NCI-H82 (cell line): Measurements from ENCODE around the gene DQX1.
"Not testable (repeated sequence)": the region's sequence is repeated elsewhere in the genome, so short reads cannot be mapped to it uniquely, and the experiment has no call there.

Source experiments
- DNase-seq: peaks from one replicate; lab custom pipeline; 2025; lab: John Stamatoyannopoulos, UW

Gene DQX1

DNA sequence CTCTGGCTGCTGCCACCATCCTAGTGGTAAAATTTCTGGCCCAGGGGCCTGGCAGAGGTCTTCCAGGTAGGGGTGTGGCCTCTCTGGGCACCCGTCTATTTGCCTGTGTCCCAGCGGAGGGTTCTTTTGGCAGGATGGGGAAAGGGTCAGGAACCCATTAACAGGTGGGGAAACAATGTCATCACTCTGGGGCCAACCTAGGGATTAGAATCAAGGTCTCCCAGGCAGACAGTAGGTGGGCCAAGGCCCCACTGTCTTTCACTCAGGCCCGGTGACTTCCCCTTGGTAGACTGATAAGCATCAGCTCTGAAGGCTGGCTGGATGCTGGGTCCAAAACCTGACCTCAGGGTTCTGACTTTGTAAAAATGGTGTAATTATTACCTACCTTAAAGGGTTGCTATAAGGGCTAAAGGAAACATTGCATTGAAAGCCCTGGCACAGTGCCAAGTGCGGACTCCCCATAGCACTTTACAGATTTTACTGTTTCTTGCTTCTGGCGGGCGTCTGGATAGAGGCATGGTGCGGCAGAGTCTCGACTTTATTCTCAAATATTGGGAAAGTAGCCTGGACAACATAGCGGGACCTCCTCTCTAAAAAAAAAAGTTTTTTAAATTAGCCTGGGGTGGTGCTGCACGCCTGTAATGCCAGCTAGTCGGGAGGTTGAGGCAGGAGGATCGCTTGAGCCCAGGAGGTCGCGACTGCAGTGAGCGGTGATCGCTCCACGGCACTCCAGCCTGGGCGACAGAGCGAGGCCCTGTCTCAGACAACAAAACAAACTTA lies 28.8 kb downstream of the DQX1 start:
- no peak for DNase-seq

DNA sequence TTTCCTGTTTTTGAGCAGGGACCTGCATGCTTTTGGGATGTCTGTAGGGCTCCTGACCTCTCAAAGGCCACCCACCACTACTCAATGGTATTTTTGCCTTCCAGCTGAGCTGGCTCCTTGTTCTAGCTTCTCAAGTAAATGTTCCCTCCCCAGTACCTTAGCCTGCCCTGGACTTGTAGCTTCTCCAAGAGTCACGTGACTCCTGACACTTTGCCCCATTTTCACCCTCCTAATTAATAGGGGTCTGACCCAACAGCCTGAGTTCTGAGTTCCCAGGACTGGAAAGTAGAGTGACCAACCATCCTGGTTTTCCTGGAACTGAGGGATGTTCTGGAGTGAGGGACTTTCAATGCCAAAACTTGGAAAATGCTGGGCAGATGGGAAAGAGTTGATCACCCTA lies 30.6 kb downstream of the DQX1 start:
- DNase-seq: no peak

DNA sequence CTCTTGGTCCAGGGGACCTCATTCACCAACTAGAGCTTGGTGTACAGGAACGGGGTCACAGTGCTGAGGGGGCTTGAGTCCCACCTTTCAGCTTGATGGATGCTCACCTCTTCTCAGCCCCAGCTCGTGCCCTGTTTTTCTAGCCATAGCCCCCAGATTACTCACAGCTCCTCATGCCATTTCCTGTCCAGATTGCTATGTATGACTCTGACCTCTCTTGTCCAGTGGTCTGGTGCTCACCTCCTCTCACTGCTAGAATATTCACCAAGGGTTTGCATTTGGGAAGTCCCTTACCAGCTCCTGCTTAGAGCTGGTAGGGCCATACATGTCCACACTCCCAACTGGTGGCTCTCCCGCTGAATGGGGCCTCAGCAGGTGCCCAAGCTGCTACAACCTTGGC lies 32.5 kb downstream of the DQX1 start:
- DNase-seq: no peak

DNA sequence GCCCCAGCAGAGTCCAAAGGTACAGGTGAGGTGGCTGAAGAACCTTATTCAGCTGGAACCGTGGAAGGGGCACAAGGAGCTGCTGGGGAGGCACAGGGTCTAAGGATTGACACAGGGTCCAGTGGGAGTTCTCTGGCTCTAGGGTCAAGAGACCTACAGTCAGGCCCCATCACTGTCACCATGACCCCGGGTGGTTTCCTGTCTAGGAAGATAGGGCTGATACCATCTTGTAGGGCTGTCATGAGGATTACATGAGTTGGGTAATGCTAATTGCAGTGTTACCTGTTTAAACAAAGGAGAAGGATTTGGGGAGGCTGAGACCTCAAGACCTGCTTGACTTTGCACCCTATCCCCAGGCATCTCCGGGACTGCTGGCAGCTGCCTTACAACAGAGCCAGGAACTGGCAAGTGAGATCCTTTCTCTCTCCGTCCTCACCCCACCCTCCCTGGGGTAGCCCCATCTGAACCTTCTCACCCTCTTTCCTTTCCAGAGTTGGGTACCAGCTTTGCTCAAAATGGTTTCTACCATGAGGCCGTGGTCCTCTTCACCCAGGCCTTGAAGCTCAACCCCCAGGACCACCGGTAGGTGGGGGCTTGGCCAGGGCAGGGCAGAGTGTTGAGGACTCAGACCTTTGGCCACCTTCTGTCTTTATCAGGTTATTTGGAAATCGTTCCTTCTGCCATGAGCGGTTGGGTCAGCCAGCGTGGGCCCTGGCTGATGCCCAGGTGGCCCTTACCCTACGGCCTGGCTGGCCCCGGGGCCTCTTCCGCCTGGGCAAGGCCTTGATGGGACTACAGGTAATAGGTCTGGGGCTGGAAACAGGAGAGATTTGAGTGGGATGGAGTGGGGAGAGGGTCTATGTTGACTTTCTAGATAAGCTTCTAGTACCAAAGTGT lies 34.1 kb downstream of the DQX1 start:
- no peak for DNase-seq

DNA sequence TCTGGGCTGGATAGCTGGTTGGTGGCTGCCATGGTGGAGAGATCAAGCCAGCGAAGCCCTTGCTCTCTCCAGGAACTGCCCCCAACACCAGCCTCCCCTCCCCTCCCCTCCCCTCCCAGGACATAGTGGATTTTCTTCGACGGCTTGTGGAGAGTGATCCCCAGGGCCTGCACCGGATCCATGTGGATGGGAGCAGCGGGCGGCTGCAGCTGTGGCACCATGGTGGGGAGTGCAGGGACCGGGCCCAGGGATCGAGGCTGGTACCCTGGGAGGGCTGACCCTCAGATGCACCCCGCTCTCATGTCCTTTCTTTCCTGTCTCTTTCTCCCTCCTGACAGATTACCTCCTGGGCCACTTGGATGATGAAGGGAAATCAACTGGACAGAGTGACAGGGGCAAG lies 36.1 kb downstream of the DQX1 start:
- DNase-seq: no peak

DNA sequence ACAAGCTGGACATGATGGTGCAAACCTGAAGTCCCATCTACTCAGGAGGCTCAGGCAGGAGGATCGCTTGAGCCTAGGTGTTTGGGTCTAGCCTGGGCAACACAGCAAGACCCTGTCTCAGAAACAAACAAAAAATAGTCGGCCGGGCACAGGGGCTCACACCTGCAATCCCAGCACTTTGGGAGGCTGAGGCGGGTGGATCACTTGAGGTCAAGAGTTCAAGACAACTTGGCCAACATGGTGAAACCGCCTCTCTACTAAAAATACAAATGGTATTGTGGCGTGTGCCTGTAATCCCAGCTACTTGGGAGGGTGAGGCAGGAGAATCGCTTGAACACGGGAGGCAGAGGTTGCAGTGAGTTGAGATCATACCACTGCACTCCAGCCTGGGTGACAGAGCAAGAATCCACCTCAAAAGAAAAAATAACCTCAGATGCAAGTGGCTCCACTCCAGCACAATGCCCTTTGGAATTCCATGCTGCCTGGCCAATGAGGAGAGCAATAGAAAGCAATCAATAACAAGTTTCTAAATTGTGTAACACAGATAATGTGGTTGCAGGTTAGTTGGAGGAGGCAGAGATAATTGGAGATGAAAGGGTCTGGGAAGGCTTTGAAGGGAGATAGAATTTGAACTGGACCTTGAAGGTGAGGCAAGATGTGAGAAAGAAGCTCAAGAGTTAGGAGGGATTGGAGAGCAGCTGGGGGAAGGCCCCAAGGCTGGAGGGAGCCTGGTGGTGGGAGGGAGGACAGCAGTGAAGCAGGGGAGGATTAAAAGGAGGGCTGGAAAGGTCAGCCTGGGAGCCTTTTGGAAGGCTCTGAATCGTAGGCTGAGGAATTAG lies 37.2 kb downstream of the DQX1 start:
- DNase-seq: peak; percentile 92

DNA sequence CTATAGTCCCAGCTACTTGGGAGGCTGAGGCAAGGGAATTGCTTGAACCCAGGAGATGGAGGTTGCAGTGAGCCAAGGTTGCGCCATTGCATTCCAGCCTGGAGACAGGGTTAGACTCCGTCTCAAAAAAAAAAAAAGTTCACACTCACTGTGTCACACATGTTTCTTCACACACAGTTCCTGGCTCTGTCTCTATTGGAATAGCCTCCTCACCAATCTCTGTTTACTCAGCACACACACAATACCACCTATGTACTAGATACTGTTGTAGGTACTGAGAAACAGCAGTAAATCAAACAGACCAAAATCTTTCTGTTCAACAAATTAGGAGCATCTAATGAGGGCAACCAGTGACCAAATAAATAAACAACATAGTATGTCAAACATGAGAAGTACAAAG lies 39.9 kb downstream of the DQX1 start:
- DNase-seq: no peak

DNA sequence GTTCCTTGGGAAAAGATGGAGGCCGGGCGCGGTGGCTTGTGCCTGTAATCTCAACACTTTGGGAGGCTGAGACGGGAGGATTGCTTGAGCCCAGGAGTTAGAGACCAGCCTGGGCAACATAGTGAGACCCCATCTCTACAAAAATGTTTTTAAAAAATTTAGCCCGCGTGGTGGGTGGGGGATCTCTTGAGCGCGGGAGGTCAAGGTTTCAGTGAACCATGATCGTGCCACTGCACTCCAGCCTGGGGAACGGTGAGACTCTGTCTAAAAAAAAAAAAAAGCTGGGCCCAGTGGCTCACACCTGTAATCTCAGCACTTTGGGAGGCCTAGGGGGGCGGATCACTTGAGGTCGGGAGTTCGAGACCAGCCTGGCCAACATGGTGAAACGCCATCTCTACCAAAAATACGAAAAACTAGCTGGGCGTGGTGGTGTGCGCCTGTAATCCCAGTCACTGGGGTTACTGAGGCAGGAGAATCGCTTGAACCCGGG lies 42.3 kb downstream of the DQX1 start:
- not testable (repeated sequence) for DNase-seq

DNA sequence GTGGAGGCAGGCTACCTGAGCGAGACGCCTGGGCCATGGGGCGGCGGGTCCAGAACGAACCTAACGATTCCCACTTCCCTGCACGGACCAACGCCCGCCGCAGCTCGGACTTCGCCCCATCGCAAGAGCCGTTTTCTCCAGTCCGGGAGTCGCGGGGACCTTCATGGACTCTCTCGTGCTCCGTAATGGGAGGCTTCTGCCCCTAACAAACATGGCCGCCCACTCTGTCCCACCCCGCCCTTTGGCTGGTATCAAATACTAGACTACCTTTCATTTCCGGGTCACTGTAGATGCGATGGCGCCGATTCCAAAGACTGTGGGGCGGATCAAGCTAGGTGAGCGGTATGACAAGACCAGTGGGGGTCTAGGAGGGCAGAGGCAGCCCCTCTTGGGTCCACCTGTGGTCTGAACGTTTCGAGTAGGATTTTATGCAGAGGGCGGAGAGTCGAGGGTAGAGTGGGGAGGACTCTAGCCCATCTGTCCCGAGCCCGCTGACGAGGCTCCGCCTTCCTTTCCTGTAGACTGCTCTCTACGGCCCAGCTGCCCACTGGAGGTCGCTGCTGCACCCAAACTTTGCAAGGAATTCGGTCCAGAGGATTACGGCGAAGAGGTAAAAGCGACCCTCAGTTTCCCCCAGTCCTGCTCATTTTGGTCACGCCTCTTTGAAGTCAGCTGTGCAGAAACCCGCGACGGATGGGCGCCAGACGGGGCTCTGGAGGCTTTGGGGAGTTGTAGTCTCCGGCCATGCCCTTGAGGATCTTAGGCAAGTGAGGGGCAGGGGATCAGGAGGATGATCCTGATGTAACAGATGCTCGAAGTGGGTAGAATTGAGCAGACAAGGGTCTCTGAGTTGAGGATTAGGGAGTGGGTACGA lies 43.0 kb downstream of the DQX1 start, which contains the start of the genes CCDC142 and TTC31:
TSS of gene CCDC142 (minus strand) at position 198 of the 874 bp plus-strand sequence. CDS start at position 37, 161 bp downstream.
TSS of gene TTC31 (plus strand) at position 281 of the 874 bp plus-strand sequence. CDS start at position 296, 15 bp downstream.
- DNase-seq: peak; percentile 99

DNA sequence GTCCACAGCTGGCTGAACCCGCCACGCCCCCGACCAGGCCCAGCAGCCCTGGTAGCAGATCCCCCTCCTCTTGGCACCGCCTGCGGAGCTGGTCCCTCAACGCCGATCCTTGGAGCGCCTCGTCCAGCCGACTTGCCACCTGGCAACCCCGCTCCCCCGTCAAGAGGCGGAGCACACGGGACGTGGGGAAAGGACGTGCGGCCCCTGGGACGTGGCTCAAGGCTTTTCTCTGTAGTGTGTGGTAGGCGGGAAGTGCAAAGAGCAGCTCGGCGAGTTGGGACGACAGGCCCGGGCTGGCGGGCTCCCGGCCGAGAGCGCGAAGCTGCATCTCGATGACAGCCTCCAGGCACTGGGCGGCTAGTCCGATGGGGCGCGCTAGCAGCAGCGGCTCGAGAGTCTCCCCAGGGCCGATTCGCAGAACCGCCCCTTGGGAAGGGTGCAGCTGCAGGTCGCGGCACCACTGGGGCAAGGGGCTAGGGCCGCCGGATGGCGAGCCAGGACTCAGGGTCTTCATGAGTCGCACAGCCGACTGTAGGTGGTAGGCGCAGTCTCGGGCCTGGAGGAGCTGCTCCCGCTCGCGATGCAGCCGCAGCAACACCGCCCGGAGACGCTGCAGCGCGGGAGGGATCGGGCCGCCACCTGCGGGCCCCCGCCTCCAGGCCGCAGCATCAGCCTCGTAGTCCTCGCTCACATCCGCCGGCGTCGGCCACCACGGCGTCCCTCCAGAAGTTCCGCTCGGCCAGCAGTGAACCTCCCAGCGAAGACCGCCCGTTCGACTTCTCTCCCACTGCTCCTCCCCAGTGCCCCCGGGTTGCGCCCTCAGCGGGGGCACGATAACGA lies 43.9 kb downstream of the DQX1 start:
- peak; percentile 79 for DNase-seq

DNA sequence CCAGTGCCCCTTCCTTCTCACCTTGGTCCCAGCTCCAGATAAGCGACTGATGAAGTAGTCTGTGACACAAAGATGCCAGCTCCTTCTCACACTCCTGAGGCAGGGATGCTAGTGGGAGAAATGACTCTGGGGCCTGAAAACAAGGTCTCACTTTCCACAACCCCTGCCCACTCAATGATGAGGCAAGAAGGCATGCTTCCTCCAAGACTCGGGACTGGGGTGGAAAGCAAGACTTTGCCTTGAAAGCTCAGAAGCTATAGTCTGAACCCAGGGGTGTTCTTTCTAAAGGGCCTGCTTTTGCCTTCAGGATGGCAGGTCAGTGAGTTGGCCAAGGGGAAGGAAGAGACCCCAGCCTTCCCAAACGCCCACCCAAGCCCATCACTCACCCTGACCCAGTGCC lies 44.6 kb downstream of the DQX1 start:
- DNase-seq: no peak

DNA sequence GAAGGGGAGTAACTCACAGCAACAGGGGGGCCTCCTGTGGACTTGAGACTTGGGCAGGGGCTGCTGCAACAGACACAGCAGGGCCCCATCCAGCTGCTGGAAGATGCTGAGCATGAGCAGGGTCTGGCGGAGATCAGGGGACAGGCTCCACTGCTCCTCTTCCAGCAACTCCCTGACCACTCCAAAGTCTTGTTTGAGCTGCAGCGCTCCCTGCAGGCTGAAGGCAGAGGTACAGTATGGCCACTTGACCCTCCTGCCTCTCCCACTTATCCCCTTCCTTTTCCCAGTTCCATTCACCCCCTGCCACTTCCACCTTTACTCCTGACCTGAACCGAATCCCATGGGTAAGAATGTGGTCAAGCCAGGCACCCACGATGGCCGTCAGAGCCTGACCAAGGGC lies 51.1 kb downstream of the DQX1 start:
- DNase-seq: no peak

DNA sequence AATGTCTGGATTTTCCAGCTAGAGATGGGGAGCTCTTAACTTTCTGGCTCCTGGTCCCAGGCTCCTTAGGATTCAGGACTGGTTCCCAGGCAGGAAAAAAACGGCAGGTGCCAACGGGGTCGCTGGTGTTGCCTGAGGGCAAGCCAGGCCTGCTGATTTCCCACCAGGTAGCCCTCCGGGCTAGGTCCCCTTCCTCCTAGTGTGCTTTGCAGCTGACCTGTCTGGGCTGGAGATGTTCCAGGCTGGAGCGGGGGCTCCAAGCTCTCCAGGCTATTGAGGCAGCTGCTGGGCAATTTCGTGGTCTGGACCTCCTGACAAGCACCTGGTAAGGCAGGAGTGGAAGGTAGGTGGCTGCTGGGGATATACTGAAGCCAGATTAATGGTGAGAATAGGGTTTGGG lies 51.5 kb downstream of the DQX1 start:
- no peak for DNase-seq

DNA sequence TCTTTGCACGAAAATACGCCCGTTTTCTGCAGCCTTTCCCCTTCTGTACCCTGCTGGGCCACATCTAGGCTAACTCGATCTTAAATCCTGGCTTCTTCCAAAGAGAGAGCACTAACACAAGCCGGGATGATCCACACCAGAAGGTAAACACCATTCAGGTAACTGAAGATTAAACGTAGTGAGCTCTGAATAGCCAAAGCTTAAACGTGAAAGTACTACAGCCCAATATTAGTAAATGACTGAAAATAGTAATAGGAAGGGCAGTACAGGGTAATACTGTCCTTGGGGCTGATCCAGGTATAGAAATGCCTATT lies 53.1 kb downstream of the DQX1 start:
- peak; percentile 70 for DNase-seq

DNA sequence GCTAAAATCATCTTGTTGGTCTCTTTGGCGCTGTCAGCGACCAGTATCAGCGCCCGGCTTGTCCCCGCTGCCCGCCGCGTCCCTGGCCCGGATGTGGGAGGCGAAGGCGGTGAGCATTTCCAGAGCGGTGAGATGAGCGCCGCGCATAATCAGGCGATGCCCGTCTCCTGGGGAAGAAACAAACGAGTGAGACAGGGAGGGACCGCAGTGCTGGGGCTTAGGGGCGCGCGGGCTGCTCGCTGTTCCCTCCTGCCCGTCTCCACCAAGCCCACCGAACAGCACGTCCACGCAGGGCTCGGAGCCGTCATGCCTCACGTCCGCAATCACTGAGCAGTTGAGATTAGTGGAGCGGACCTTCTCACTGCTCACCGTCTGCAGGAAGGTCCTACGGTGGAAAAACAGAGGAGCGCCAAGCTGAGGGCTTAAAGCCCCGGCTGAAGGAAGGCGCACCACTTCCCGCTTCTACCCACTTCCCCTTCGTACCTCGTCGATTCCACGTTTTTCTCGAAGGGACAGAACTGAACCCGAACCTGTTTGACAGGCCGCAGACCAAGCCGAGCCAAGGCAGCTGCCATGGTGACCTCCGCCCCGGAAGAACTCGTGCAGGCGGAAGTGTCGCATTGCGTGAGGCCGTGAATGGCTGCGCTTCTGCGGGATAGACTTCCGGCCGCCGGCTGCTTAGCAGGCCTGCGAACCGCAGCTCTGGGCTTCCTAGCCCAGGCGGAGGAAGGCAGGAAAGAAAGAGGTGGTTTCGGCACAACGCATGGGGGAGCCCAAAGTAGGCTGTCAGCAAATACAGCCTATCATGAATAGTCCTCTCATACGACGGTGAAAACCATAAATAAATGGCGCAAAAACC lies 53.7 kb downstream of the DQX1 start, which contains the start of gene MRPL53:
TSS of gene MRPL53 (minus strand) at position 595 of the 859 bp plus-strand sequence. CDS start at position 575, 20 bp downstream.
- DNase-seq: peak; percentile 97

DNA sequence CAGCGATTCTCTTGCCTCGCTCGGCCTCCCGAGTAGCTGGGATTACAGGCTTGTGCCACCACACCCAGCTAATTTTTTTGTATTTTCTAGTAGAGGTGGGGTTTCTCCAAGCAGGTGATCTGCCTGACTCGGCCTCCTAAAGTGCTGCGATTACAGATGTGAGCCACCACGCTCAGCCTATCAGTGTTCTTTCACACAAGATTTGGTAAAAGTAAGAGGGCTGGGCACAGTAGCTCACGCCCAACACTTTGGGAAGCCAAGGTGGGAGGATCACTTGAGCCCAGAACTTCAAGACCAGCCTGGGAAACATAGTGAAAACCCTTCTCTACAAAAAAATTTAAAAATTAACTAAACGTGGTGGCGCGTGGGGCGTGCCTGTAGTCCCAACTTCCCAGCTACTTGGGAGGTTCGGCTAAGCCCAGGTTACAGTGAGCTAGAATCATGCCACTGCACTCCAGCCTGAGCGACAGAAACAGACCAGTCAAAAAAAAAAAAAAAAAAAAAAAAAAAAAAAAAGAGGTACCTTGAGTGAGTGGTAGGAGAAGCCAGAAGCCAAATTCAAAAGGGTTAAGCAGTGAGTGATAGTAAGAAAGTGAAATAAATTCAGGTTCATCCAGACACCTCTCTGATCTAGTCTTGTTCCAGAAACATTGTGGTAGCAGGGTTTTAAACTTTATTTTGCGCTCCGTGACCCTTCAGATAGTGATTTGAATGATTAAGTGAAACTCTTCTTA lies 54.5 kb downstream of the DQX1 start:
- no peak for DNase-seq

DNA sequence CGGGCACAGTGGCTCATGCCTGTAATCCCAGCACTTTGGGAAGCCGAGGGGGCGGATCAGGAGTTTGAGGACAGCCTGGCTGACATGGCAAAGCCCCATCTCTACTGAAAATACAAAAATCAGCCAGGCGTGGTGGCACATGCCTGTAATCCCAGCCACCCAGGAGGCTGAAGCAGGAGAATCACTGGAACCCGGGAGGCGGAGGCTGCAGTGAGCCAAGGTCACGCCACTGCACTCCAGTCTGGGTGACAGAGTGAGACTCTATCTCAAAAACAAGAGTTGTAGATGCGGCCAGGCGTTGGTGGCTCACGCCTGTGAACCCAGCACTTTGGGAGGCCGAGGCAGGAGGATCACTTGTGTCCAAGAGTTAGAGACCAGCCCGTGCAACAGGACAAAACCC lies 55.3 kb downstream of the DQX1 start:
- DNase-seq: not testable (repeated sequence)
